ENCODE results near the gene RPS6KB1.

- TF ChIP-seq POLR2A (IDR thresholded peaks at IDR 0.05) = no peak
- TF ChIP-seq CTCF (IDR thresholded peaks at IDR 0.05) = no peak
These were observed 34.6 kb upstream of the RPS6KB1 start for GRCh38 chr17:59858167-59858816.

Measured in body of pancreas (tissue), 4 donors.